ENCODE measurements around the gene CCL11.

GRCh38 chr17:34306466-34306865, 20.9 kb downstream of the CCL11 start:
- TF ChIP-seq, protein P1, sequence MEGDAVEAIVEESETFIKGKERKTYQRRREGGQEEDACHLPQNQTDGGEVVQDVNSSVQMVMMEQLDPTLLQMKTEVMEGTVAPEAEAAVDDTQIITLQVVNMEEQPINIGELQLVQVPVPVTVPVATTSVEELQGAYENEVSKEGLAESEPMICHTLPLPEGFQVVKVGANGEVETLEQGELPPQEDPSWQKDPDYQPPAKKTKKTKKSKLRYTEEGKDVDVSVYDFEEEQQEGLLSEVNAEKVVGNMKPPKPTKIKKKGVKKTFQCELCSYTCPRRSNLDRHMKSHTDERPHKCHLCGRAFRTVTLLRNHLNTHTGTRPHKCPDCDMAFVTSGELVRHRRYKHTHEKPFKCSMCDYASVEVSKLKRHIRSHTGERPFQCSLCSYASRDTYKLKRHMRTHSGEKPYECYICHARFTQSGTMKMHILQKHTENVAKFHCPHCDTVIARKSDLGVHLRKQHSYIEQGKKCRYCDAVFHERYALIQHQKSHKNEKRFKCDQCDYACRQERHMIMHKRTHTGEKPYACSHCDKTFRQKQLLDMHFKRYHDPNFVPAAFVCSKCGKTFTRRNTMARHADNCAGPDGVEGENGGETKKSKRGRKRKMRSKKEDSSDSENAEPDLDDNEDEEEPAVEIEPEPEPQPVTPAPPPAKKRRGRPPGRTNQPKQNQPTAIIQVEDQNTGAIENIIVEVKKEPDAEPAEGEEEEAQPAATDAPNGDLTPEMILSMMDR (conservative IDR thresholded peaks at IDR 0.05; ENCODE audit: low read depth, low read length) = no peak
- TF ChIP-seq EZH2 (IDR thresholded peaks at IDR 0.05; ENCODE audit: low read length, unreplicated experiment) = no peak
- TF ChIP-seq EZH2phosphoT487 (IDR thresholded peaks at IDR 0.05; ENCODE audit: borderline replicate concordance, low read length) = no peak

All from PC-3 (cell line).